ENCODE measurements around the gene ANO10. TPM values are rescaled to one million over a fixed set of nuclear protein-coding genes. Genes with fewer than 3 reads are reported as not detected.

The ANO10 gene
- total RNA-seq, 4 donors from 2014 or later, result 20.2 to 29.2 (median 26.1) TPM

DNA sequence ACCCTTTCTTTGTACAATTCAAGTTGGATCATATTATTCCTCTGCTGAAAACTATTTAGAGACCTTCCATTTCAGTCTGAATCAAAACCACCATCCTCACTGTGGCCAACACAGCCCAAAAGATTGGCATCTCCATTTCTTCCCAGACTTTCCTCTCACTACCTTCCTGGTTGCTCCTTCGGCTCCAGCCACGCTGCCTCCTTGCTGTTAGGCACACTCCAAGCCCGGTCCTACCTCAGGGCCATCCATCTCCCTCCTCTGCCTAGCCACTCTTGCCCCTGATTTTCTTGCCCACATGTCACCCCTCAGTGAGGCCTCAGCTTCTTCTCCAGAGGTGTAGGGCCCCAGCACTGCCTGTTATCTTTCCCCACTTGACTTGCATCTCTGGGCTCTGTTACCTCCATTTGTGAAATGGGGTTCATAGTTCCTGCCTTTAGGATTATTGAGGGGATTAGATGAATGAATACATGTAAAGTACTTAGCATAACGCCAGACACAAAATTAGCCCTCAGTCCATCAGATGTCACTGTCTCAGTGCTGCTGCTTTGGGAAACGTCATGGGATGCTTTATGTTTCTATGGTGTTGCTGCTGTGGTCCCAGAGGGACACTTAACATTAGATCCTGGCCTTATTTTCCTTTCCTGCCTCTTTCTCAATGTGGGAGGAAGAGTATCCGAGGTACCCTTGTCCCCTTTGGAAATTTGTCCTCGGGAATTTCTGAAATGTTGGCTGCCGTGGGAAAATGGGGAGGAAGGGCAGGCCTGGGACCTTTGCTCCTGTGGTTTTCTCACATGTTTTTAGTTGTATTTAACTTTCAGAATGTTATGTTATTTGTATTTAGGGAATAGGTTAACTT, 304.1 kb downstream of the ANO10 start:
- ATAC-seq (ENCODE audit: low FRiP score) (no peak), DNase-seq (ENCODE audit: low spot score) (no peak)
- TF ChIP-seq, protein P1, sequence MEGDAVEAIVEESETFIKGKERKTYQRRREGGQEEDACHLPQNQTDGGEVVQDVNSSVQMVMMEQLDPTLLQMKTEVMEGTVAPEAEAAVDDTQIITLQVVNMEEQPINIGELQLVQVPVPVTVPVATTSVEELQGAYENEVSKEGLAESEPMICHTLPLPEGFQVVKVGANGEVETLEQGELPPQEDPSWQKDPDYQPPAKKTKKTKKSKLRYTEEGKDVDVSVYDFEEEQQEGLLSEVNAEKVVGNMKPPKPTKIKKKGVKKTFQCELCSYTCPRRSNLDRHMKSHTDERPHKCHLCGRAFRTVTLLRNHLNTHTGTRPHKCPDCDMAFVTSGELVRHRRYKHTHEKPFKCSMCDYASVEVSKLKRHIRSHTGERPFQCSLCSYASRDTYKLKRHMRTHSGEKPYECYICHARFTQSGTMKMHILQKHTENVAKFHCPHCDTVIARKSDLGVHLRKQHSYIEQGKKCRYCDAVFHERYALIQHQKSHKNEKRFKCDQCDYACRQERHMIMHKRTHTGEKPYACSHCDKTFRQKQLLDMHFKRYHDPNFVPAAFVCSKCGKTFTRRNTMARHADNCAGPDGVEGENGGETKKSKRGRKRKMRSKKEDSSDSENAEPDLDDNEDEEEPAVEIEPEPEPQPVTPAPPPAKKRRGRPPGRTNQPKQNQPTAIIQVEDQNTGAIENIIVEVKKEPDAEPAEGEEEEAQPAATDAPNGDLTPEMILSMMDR (IDR thresholded peaks at IDR 0.05), result no peak

- DNase-seq (ENCODE audit: low spot score), result no peak
- ATAC-seq (ENCODE audit: low FRiP score), result no peak
- TF ChIP-seq, protein P1 (IDR thresholded peaks at IDR 0.05), result no peak
These were observed 304.9 kb downstream of the ANO10 start for GRCh38 chr3:43316783-43317460.

Small RNA genes lying within 50 kb of the gene (small RNA-seq; reads per million reads assigned to genes)
- not detected for gene RF00019

Other genes with a start within 250 kb of the ANO10 start
- 100 to 1,000 TPM in 3 of 4 donors, 10 to 100 TPM in 1; 39.4 to 310 (median 164) TPM for gene ABHD5, start 68.9 kb upstream of the ANO10 start, total RNA-seq

Data from omental fat pad (tissue), 4 donors.